ENCODE measurements around the gene THEMIS. TPM values are rescaled to one million over a fixed set of nuclear protein-coding genes. Genes with fewer than 3 reads are reported as not detected.

THEMIS gene
- polyA plus RNA-seq, 1 donor from 2014 or later: not detected

- H3K4me3 ChIP-seq (ENCODE audit: low read length): no peak overlapping the region
- H2AFZ ChIP-seq (ENCODE audit: low read depth, low read length): no peak overlapping the region
- H3K79me2 ChIP-seq (replicated peaks; ENCODE audit: insufficient read depth, low read length): no peaks in the 10 kb centered on the region
- no peak overlapping the region for H3K9ac ChIP-seq (ENCODE audit: low read length)
- no peaks in the 10 kb centered on the region for H3K36me3 ChIP-seq (ENCODE audit: insufficient read depth, low read length)
- H4K20me1 ChIP-seq (ENCODE audit: insufficient read depth): no peaks in the 10 kb centered on the region
- no peak overlapping the region for H3K27ac ChIP-seq (ENCODE audit: low read length)
- H3K9me2 ChIP-seq (ENCODE audit: insufficient read depth, low read length): no peaks in the 10 kb centered on the region
- no peaks in the 10 kb centered on the region for H3K9me3 ChIP-seq (ENCODE audit: low read length)
- TF ChIP-seq EP300 (conservative IDR thresholded peaks at IDR 0.05; ENCODE audit: poor library complexity, severe bottlenecking): no peak
- TF ChIP-seq EZH2 (IDR thresholded peaks at IDR 0.05; ENCODE audit: borderline replicate concordance, insufficient read depth, low read length, poor library complexity, severe bottlenecking): no peak
- TF ChIP-seq, protein P1, sequence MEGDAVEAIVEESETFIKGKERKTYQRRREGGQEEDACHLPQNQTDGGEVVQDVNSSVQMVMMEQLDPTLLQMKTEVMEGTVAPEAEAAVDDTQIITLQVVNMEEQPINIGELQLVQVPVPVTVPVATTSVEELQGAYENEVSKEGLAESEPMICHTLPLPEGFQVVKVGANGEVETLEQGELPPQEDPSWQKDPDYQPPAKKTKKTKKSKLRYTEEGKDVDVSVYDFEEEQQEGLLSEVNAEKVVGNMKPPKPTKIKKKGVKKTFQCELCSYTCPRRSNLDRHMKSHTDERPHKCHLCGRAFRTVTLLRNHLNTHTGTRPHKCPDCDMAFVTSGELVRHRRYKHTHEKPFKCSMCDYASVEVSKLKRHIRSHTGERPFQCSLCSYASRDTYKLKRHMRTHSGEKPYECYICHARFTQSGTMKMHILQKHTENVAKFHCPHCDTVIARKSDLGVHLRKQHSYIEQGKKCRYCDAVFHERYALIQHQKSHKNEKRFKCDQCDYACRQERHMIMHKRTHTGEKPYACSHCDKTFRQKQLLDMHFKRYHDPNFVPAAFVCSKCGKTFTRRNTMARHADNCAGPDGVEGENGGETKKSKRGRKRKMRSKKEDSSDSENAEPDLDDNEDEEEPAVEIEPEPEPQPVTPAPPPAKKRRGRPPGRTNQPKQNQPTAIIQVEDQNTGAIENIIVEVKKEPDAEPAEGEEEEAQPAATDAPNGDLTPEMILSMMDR (IDR thresholded peaks at IDR 0.05; ENCODE audit: poor library complexity, severe bottlenecking): no peak
- TF ChIP-seq POLR2AphosphoS5 (IDR thresholded peaks at IDR 0.05): no peak
- TF ChIP-seq RAD21 (conservative IDR thresholded peaks at IDR 0.05): no peak
- TF ChIP-seq, protein P2, sequence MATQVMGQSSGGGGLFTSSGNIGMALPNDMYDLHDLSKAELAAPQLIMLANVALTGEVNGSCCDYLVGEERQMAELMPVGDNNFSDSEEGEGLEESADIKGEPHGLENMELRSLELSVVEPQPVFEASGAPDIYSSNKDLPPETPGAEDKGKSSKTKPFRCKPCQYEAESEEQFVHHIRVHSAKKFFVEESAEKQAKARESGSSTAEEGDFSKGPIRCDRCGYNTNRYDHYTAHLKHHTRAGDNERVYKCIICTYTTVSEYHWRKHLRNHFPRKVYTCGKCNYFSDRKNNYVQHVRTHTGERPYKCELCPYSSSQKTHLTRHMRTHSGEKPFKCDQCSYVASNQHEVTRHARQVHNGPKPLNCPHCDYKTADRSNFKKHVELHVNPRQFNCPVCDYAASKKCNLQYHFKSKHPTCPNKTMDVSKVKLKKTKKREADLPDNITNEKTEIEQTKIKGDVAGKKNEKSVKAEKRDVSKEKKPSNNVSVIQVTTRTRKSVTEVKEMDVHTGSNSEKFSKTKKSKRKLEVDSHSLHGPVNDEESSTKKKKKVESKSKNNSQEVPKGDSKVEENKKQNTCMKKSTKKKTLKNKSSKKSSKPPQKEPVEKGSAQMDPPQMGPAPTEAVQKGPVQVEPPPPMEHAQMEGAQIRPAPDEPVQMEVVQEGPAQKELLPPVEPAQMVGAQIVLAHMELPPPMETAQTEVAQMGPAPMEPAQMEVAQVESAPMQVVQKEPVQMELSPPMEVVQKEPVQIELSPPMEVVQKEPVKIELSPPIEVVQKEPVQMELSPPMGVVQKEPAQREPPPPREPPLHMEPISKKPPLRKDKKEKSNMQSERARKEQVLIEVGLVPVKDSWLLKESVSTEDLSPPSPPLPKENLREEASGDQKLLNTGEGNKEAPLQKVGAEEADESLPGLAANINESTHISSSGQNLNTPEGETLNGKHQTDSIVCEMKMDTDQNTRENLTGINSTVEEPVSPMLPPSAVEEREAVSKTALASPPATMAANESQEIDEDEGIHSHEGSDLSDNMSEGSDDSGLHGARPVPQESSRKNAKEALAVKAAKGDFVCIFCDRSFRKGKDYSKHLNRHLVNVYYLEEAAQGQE (IDR thresholded peaks at IDR 0.05; ENCODE audit: borderline replicate concordance): no peak
- H3F3A ChIP-seq (ENCODE audit: insufficient read depth, low read length, poor library complexity, severe bottlenecking): no peaks in the 10 kb centered on the region
- H3K27me3 ChIP-seq (ENCODE audit: insufficient read depth, low read depth, low read length): no peaks in the 10 kb centered on the region
- H3K4me2 ChIP-seq (ENCODE audit: low read length): no peak overlapping the region
These were observed 92.9 kb downstream of the THEMIS start for GRCh38 chr6:127807806-127808517.

GRCh38 chr6:127796713-127797112, 104.1 kb downstream of the THEMIS start:
- no peaks in the 10 kb centered on the region for H4K20me1 ChIP-seq (ENCODE audit: insufficient read depth)
- H3F3A ChIP-seq (ENCODE audit: insufficient read depth, low read length, poor library complexity, severe bottlenecking): no peaks in the 10 kb centered on the region
- TF ChIP-seq, protein P1 (IDR thresholded peaks at IDR 0.05; ENCODE audit: poor library complexity, severe bottlenecking): no peak
- no peak for TF ChIP-seq TAF1 (IDR thresholded peaks at IDR 0.05; ENCODE audit: low read depth)
- TF ChIP-seq EZH2 (IDR thresholded peaks at IDR 0.05; ENCODE audit: borderline replicate concordance, insufficient read depth, low read length, poor library complexity, severe bottlenecking): no peak
- TF ChIP-seq SMC3 (conservative IDR thresholded peaks at IDR 0.05; ENCODE audit: poor library complexity): no peak
- no peak for TF ChIP-seq RAD21 (conservative IDR thresholded peaks at IDR 0.05)
- no peak for TF ChIP-seq EP300 (conservative IDR thresholded peaks at IDR 0.05; ENCODE audit: poor library complexity, severe bottlenecking)
- no peak for TF ChIP-seq POLR2AphosphoS5 (IDR thresholded peaks at IDR 0.05)
- TF ChIP-seq MXI1 (conservative IDR thresholded peaks at IDR 0.05; ENCODE audit: poor library complexity, severe bottlenecking): no peak
- TF ChIP-seq, protein P2 (IDR thresholded peaks at IDR 0.05; ENCODE audit: borderline replicate concordance): no peak

More at GRCh38 chr6:127796713-127797112, 104.1 kb downstream of the THEMIS start:
- Histone ChIP-seq H3K79me2 (replicated peaks; ENCODE audit: insufficient read depth, low read length) (no peaks in the 10 kb centered on the region), H3K36me3 (ENCODE audit: insufficient read depth, low read length) (no peaks in the 10 kb centered on the region), H3K9me2 (ENCODE audit: insufficient read depth, low read length) (no peaks in the 10 kb centered on the region), H3K27ac (ENCODE audit: low read length) (no peak overlapping the region), H3K9me3 (ENCODE audit: low read length) (no peaks in the 10 kb centered on the region), H3K9ac (ENCODE audit: low read length) (no peak overlapping the region), H3K4me3 (ENCODE audit: low read length) (no peak overlapping the region), H3K4me2 (ENCODE audit: low read length) (no peak overlapping the region), H3K27me3 (ENCODE audit: insufficient read depth, low read depth, low read length) (no peaks in the 10 kb centered on the region), H2AFZ (ENCODE audit: low read depth, low read length) (no peak overlapping the region)

Data from neural cell (in vitro differentiated cells).